Adipose tissue (tissue), 3 donors: ENCODE measurements around the gene RNF10. TPM values are rescaled to one million over a fixed set of nuclear protein-coding genes. Genes with fewer than 3 reads are reported as not detected.
"Not testable (repeated sequence)": the region's sequence is repeated elsewhere in the genome, so short reads cannot be mapped to it uniquely, and the experiment has no call there.

ENCODE experiments used
- H3K27ac ChIP-seq: one replicate; pipeline ENCODE4 v1.5.1; 2013; ENCODE audit warnings: low read depth, low read length
- WGBS, 3 donors: extraction: QIAGEN DNeasy Blood & Tissue Kit; methylation state at CpG; one replicate each; pipeline ENCODE4 v1.1.7; 2013; 5-methylcytosine and 5-hydroxymethylcytosine counted together
- polyA plus RNA-seq, 3 donors: library from polyadenylated mRNA; stranded (reverse); fragments of 200-250 nt; gene quantifications; one replicate each; pipeline ENCODE4 v1.2.3, GENCODE V29; 2013
- donor health status: healthy with polysubstance abuse.
- donor health status: Bipolar disorder and iron deficiency.
- donor health status: healthy.

The RNF10 gene
- 100 to 1,000 TPM in 2 of 3 donors, 10 to 100 TPM in 1; 54.4 to 141 (median 103) TPM for polyA plus RNA-seq

DNA sequence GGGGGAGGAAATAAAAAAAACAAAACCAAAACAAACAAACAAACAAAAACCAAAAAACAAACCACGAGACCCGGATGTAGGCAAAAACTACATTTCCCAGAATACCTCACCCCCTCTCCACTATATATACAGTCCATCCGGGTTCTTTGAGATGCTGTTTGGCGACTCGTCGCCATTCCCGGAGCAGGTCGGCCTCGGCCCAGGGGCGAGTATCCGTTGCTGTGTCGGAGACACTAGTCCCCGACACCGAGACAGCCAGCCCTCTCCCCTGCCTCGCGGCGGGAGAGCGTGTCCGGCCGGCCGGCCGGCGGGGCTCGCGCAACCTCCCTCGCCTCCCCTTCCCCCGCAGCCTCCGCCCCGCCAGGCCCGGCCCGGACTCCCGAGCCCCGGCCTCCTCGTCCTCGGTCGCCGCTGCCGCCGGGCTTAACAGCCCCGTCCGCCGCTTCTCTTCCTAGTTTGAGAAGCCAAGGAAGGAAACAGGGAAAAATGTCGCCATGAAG lies at the start of gene RNF10:
TSS of gene RNF10 (plus strand) at position 154 of the 500 bp plus-strand sequence. CDS start 456 bp downstream, outside the sequence.
- peak within 1 kb of the TSS; percentile 93 for H3K27ac ChIP-seq
- 0 to 1% (median 0%) methylated on average over 32 to 43 of the region's 43 CpGs for WGBS, 3 donors

DNA sequence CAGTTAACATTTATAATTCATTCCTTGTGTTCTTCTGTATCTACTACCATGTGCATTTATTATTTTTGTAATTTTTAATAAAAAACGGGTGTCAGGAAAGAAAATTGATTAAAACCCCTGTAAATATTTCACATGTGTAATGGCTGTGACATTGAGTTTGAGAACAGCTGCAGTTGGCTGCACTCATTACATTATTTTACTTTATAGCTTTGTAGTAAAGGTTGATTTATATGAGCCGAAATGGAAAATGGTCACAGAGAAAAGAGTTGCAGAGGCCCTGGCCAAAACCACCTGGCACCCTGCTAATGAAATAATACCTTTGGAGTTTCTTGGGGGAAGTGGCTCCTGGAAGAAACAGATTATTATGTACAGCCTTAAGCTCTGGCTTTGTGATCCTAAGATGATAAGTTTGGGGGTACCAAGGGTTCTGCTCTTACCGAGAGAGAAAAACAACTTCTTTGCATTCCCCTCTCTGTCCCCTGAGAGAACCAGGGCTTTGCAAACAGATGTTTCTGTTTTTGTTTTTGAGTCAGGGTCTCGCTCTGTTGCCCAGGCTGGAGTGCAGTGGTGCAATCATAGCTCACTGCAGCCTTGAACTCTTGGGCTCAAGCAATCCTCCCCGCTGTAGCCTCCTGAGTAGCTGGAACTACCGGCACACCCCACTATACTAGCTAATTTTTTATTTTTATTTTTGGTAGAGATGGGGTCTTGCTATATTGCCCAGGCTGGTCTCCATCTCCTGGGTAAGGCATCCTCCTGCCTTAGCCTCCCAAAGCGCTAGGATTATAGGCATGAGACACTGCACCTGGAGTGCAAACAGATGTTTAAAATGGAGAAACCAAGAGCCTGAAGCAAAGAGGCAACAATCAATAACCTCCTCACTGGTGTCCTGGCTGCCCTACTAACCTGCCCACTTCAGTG lies 47.9 kb upstream of the RNF10 start:
- H3K27ac ChIP-seq, result no peak overlapping the region
- WGBS, 3 donors, result 84 to 92% (median 92%) methylated on average over 7 of the region's 7 CpGs

DNA sequence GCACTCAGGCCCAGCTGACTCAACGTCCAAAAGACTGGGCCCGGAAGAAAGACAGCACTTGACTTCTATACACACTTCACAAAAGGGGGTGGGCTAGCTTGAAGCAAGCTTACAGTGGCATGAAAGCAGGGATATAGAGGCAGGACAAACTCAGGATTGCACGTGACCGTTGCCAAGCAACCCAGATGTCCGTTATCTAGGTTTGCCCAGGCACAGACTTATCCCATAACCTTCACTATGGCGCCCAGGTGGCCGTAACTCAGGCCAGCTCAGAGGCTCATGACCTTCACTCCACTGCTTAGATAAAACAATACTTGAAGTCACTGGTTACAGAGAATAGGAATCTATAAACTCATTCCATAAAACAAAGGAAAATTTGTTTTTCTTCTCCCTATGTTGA lies 46.6 kb upstream of the RNF10 start:
- 44 to 84% (median 80%) methylated on average over 7 of the region's 7 CpGs for WGBS, 3 donors
- H3K27ac ChIP-seq, result not testable (repeated sequence)

DNA sequence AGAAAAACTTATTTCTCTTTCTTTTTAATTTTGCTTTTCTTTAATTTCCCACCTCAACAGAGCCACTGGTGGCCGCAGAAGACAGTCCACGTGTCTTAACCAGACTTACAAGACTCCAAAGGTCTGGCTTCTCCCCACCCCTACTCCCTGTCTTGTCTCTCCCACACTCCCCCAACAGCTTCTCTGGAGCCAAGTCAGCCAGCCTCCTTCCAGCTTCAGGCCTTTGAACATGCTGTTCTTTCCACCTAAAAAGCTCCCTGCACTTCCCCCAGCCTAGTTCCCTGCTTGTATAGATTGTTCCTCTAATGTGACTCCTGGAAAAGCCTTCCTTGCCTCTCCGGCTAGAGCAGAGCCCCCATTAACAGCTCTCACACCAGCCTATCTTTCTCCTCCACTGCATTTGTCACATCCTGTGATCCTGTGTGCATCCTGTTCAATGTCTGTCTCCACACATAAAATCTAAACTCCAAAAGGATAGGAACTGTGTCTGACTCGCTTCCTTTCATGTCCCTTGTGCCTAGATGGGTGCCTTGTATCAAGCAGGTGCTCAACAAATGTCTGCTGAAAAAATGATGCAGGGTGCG lies 46.0 kb upstream of the RNF10 start:
- H3K27ac ChIP-seq, result no peak overlapping the region

DNA sequence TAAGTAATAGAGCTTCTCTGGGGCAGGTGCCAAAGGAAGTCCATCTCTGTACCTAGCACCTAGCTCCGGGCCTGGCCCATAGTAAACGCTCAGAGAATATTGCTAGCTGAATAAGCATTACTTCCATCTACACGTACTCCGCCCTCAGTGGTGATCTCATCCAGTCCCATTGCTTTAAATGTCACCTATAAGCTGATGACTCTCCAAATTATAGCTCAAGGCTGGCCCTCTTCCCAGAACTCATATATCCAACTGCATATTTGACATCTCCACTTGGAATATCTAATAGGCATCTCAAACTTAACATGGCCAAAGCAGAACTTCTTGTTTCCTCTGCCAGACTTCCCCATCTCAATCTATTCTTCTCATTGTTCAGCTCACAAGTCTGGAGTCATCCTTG lies 45.1 kb upstream of the RNF10 start:
- no peak overlapping the region for H3K27ac ChIP-seq

More for the DNA sequence above, 46.0 kb upstream of the RNF10 start:
- WGBS, 3 donors, result 63 to 72% (median 67%) methylated on average over 5 of the region's 5 CpGs

DNA sequence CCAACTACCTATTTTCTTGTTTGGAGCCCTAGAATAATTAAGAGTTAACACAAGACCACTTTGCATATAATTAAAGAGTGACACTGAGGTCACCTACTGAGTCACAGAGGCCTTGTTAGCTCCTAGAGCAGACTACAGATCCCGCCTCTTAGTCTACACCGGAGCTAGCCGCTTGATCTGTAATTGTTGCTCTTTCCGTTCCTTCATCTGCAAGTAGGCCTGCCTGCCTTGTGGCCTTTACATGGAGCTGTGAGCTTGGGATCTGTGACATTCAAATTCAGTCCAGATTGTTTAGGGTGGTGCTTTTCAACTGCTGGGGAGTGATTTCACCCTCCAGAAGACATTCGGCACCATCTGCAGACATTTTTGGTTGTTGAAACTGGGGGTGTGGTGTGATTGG lies 43.8 kb upstream of the RNF10 start:
- no peak overlapping the region for H3K27ac ChIP-seq
- WGBS, 3 donors, result 91 to 95% (median 93%) methylated on average over 5 of the region's 5 CpGs

More for the DNA sequence above, 45.1 kb upstream of the RNF10 start:
- WGBS, 3 donors, result 86 to 91% (median 90%) methylated on average over 4 of the region's 4 CpGs

DNA sequence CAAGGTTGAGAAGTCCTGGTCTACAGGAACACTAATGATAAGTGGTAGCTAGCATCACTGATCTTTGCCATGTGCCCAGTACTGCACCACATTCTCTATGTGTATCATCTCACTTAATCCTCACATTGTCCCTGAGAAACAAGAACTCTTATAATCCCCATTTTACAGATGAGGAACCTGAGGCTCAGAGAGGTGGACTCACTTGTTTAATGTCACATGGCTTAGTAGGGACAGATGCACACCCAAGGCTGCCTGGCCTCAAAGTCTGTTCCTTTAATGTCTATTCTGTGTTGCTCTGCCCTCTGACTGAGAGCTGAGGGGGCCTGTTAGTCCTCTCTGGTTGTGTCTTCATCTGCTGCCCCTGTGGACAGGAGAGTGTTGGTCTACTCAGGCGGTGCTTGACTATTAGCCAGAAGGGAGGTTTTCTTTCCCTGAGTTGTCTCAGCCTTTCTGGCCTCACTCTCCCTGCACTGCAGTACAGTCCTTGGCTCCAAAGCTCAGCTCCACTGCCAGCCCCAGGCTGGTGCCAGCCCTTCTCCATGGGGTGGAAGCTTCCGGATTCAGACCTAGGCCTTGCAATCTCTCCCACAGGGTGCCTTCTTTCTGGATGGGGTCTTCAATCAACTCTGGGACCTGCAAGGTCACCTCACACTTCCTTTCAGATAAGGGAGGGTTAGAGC lies 43.2 kb upstream of the RNF10 start:
- WGBS, 3 donors, result 50 to 77% (median 76%) methylated on average over 2 of the region's 2 CpGs
- no peak overlapping the region for H3K27ac ChIP-seq

DNA sequence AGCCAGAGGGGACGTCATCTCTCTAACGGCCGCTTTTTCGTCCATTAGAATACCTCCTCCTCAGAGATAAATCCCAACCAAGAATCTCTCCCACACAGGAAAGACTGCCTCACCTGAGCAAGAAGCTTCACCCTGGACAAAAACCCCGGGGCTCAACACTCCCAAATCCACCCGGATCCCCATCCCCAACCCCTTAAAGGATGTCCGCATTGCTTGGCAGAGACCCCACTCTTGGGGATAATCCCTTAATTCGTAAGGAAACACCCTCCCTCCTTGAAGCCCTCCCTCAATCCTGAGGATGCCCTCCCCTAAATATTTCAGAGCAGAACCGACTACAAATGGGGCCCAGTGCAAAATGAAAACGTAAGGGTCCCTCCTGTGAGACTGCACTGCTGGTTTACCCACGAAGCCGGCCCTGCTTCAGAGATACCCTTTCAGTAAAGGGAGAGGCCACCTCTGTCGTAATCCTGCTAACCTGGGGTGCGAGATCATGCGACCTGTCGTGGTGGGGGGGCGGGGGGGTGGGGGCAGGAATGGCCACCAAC lies 38.9 kb upstream of the RNF10 start:
- H3K27ac ChIP-seq, result no peak overlapping the region
- 19 to 29% (median 26%) methylated on average over 17 of the region's 17 CpGs for WGBS, 3 donors

DNA sequence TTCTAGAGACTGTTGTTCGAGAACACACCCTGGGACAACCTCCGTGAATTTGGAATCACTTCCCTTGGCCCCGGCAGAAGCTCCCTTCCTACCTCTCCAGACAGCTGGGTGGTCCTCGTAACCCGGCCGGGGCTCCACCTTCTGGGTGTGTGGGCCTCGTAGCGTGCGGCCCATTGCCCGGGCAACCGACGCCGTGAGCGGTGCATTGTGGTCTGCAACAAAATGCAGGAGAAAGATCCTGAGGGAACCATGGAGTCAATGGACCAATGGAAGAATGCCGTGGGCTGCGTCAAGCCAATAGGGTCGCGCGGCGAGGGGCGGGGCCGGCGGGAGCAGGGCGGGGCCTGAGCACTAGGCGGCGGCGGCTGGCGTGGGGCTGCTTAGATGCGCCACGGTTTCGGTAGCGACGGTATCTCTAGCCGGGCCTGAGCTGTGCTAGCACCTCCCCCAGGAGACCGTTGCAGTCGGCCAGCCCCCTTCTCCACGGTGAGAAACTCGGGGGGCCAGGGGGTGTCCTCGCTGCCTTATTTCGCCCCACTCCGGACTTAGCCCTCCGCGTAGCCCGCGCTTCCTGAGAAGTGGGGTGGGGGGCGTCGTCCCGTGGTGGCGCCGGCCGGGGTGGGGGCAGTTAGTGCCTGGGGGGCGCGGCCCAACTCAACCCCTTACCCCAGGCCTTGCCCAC lies 38.3 kb upstream of the RNF10 start, which contains the start of gene DYNLL1:
TSS of gene DYNLL1 (plus strand) at position 383 of the 682 bp plus-strand sequence. CDS start 309 bp downstream, outside the sequence.
- 0 to 1% (median 0%) methylated on average over 49 to 53 of the region's 53 CpGs for WGBS, 3 donors
- H3K27ac ChIP-seq, result no peak within 1 kb of the TSS

DNA sequence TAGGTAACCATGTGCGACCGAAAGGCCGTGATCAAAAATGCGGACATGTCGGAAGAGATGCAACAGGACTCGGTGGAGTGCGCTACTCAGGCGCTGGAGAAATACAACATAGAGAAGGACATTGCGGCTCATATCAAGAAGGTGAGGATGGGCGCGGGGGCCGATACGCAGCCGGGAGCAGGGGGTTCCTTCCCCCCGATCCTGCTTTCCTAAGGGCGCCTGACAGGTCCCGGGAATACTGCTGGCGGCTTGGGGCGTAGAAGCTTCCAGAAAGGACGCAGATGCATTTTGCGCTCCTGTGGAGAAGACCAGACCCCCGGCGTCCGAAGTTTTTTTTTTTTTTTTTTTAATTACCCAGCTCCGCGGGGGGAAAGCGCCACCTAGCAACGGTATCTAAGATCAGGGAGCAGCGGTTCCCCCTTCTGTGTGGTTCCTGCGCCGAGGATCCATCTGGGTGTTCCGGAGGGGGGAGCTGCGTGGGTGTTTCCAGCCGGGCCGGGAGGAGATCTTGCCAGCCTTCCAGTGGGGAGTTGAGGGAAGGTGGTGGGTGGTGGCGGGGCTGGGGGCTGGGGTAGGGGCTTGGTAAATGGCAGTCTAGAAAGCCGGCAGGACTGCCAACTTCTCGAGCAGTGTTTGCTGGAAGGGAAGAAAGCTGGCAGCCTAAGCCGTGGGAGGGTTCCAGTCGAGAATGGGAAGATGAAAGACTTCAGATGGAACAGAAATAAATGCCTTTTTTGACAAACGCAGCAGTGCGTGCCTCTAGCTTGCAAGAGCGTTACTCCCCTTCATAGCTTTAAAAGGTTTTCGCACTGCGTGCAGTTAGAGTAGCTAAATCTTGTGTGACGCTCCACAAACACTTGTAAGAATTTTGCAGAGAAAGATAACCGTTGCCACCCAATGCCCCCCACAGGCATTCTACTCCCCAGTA lies 37.5 kb upstream of the RNF10 start:
- H3K27ac ChIP-seq, result no peak overlapping the region
- 1 to 2% (median 1%) methylated on average over 44 to 47 of the region's 47 CpGs for WGBS, 3 donors

DNA sequence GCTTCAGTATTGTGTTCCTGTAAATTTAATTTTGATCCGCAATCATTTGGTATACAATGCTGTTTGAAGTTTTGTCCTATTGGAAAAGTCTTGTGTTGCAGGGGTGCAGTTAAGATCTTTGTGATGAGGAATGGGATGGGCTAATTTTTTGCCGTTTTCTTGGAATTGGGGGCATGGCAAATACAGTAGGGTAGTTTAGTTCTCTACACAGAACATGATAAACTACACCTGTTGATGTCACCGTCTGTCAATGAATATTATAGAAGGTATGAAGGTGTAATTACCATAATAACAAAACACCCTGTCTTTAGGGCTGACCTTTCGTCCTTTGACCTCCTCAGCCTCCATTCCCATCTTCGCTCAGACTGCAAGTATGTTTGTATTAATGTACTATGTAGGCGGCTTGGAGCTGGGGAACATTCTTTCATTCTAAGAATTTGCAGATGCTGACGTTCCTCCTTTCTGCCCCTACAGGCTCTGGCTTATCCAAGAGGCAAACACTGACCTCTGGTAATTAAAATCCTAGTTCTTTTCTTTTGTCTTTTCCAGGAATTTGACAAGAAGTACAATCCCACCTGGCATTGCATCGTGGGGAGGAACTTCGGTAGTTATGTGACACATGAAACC lies 36.5 kb upstream of the RNF10 start:
- no peak overlapping the region for H3K27ac ChIP-seq
- WGBS, 3 donors, result 29 to 40% (median 29%) methylated on average over 9 of the region's 9 CpGs

DNA sequence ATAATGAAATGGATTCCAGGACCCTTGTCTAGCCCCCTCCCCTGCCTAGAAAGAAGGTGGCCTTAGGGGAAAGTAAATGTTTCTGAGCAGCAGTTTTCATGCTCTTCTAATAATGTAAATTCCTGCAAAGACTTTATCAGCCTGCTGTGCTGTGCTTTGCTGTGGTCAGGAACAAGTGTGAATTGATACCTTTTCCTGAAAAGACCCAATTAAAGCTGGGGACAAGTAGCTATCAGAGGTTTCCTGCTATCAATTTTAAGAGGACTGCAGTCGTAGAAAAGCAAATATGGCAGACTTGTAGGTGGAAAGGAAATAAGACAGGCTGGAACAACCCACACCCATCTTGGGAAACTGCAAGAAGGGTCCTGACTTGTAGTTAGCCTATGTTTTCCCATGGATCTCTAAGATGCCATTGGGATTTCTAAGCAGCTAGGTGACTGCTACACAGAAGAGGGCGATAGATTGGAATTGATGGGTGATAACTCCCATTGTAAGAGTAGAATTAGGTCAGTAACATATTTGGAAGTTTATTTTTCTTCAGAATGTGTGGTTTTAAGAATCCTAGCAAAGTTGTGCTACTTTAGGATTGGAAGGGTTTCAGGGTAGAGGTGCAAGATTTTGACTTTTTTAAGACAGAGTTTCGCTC lies 35.2 kb upstream of the RNF10 start:
- WGBS, 3 donors, result 75 to 86% (median 85%) methylated on average over 3 of the region's 3 CpGs

DNA sequence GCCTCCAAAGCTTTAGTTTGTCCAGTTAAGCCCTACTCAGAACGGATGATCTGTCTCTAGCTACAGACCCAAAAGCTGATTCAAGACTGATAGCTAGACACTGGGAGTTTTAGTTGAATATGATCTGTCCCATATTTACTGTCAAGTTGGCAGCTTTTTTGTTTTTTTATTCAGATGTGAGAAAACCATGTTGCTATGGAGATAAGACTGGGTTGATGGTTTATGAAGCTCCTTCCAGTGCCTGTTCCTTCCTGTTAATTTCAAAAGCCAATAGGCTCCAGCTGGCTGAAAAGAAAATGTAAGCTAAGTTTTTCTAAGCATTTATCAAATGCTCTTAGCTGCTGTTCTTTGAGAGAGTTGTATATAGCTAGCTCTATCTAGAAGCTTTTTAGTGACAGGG lies 33.6 kb upstream of the RNF10 start:
- 84 to 100% (median 96%) methylated on average over 1 of the region's 1 CpG for WGBS, 3 donors
- H3K27ac ChIP-seq, result no peak overlapping the region

More for the DNA sequence above, 35.2 kb upstream of the RNF10 start:
- no peak overlapping the region for H3K27ac ChIP-seq

DNA sequence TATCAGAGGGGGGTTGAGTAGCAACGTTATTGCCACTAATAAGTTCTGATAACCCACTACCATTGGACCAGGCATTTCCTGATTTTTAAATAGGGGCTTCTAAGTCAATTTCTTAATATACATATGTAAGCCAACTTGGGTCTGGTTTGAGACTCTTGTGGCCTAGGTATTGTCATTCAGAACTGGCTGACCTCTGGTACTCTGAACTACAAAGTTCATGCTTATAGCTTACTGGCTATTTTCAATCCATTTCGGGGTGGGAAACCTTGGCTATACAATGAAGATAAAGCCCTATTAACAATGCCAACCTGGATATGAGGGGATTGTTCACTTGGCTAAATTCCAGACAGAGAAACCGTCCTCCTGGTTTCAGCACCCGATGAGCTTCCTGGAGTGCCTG lies 29.6 kb upstream of the RNF10 start:
- no peak overlapping the region for H3K27ac ChIP-seq
- 83 to 85% (median 84%) methylated on average over 4 of the region's 4 CpGs for WGBS, 3 donors

DNA sequence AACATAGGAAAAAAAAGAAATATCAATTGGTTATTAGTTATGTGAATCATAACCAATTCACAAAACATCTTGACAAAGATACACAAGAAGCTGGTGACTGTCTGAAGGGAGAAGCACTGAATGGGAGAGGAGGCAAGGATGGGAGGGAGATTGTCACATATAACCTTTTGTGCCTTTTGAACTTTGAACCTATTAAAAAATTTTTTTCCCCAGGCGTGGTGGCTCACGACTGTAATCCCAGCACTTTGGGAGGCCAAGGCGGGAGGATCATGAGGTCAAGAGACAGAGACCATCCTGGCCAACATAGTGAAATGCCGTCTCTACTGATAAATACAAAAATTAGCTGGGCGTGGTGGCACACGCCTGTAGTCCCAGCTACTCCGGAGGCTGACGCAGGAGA lies 25.6 kb upstream of the RNF10 start:
- 94 to 98% (median 95%) methylated on average over 8 of the region's 8 CpGs for WGBS, 3 donors
- H3K27ac ChIP-seq, result no peak overlapping the region

DNA sequence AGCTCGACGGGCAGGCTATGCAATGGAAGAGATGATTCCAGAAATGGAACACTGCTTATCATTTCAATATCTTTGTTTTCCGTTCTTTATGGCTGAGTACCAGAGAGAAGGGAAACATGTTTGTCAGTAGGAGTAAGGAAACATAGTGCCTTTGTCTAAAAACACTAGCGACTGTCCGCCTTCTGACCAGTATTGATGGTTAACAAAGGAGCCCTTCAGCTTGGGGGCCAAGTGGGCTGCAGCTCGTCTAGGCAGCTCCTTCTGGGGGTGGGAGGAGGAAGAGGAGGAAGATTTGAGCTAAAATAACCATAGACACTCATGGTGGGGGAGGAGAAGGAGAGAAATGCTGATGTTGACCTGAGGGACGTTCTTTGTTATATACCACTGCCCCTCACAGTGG lies 20.2 kb upstream of the RNF10 start:
- no peak overlapping the region for H3K27ac ChIP-seq
- WGBS, 3 donors, result 88 to 92% (median 91%) methylated on average over 7 of the region's 7 CpGs
